IMR-90 (cell line): ENCODE measurements around the gene CREB5.

Source experiments
- BHLHE40 ChIP-seq: fragments of 150-350 bp; IDR thresholded peaks from 2 replicates; pipeline ENCODE4 v1.6.1; 2016; ENCODE audit warnings: mild to moderate bottlenecking, low read depth, low read length
- CEBPB ChIP-seq: IDR thresholded peaks from 2 replicates; pipeline ENCODE4 v1.6.1; 2012; ENCODE audit warnings: low read depth, low read length, improper control_type of control experiment
- CHD1 ChIP-seq: IDR thresholded peaks from 2 replicates; pipeline ENCODE4 v1.6.1; 2012; ENCODE audit warnings: low read depth, low read length, improper control_type of control experiment
- MAFK ChIP-seq: IDR thresholded peaks from 2 replicates; pipeline ENCODE4 v1.6.1; 2012; ENCODE audit warnings: low read depth, low read length, improper control_type of control experiment
- MAZ ChIP-seq: IDR thresholded peaks from 2 replicates; pipeline ENCODE4 v1.6.1; 2012; ENCODE audit warnings: low read depth, mild to moderate bottlenecking, low read length, improper control_type of control experiment, moderate library complexity, borderline replicate concordance
- MXI1 ChIP-seq: IDR thresholded peaks from 2 replicates; pipeline ENCODE4 v1.6.1; 2012; ENCODE audit warnings: low read depth, mild to moderate bottlenecking, low read length, moderate library complexity, borderline replicate concordance
- POLR2A ChIP-seq: IDR thresholded peaks from 2 replicates; pipeline ENCODE4 v1.6.1; 2012; ENCODE audit warnings: mild to moderate bottlenecking, low read depth, low read length
- RAD21 ChIP-seq: IDR thresholded peaks from 2 replicates; pipeline ENCODE4 v1.6.1; 2012; ENCODE audit warnings: low read length, improper control_type of control experiment
- RFX5 ChIP-seq: IDR thresholded peaks from 2 replicates; pipeline ENCODE4 v1.8.0; 2012; ENCODE audit warnings: low read depth, mild to moderate bottlenecking, low read length, moderate library complexity
- TF ChIP-seq, protein P1 (sequence below): conservative IDR thresholded peaks from 2 replicates; pipeline ENCODE4 v1.5.1; 2012; ENCODE audit warnings: mild to moderate bottlenecking, low read depth, low read length, improper control_type of control experiment
- TF ChIP-seq, protein P2 (sequence below): fragments of 150-350 bp; IDR thresholded peaks from 2 replicates; pipeline ENCODE4 v1.6.1; 2017; ENCODE audit warnings: mild to moderate bottlenecking, antibody characterized with exemption, low read length, low read depth
- TF ChIP-seq, protein P3 (sequence below): fragments of 150-350 bp; IDR thresholded peaks from 2 replicates; pipeline ENCODE4 v1.6.1; 2016; ENCODE audit warnings: low read depth, mild to moderate bottlenecking, low read length, moderate library complexity, borderline replicate concordance

DNA sequence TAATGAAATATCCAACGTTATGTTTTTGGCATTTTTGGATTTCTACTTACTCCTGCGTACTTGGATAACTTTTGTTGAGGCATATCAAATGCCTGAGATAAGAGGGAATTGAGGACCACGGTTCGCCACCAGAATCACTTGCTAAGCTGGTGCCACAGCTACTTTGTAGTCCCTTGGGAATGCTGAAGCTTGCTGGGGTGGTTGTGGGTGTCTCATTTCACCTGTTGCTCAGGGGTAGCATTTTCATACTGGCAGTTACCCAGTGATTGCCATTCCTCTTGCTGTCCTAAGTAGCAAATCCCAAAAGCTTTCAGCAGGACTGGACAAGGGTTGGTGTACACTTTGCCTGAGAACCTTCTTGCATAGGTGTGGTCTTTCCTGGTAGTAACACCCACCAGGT lies 75.2 kb downstream of the CREB5 start:
- TF ChIP-seq POLR2A = no peak
- TF ChIP-seq, protein P1, sequence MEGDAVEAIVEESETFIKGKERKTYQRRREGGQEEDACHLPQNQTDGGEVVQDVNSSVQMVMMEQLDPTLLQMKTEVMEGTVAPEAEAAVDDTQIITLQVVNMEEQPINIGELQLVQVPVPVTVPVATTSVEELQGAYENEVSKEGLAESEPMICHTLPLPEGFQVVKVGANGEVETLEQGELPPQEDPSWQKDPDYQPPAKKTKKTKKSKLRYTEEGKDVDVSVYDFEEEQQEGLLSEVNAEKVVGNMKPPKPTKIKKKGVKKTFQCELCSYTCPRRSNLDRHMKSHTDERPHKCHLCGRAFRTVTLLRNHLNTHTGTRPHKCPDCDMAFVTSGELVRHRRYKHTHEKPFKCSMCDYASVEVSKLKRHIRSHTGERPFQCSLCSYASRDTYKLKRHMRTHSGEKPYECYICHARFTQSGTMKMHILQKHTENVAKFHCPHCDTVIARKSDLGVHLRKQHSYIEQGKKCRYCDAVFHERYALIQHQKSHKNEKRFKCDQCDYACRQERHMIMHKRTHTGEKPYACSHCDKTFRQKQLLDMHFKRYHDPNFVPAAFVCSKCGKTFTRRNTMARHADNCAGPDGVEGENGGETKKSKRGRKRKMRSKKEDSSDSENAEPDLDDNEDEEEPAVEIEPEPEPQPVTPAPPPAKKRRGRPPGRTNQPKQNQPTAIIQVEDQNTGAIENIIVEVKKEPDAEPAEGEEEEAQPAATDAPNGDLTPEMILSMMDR = no peak
- TF ChIP-seq CEBPB = no peak
- TF ChIP-seq, protein P2, sequence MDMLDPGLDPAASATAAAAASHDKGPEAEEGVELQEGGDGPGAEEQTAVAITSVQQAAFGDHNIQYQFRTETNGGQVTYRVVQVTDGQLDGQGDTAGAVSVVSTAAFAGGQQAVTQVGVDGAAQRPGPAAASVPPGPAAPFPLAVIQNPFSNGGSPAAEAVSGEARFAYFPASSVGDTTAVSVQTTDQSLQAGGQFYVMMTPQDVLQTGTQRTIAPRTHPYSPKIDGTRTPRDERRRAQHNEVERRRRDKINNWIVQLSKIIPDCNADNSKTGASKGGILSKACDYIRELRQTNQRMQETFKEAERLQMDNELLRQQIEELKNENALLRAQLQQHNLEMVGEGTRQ = no peak
- TF ChIP-seq, protein P3, sequence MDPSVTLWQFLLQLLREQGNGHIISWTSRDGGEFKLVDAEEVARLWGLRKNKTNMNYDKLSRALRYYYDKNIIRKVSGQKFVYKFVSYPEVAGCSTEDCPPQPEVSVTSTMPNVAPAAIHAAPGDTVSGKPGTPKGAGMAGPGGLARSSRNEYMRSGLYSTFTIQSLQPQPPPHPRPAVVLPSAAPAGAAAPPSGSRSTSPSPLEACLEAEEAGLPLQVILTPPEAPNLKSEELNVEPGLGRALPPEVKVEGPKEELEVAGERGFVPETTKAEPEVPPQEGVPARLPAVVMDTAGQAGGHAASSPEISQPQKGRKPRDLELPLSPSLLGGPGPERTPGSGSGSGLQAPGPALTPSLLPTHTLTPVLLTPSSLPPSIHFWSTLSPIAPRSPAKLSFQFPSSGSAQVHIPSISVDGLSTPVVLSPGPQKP = no peak
- TF ChIP-seq BHLHE40 = no peak
- no peak for TF ChIP-seq MXI1
- no peak for TF ChIP-seq MAFK
- TF ChIP-seq RAD21 = no peak
- no peak for TF ChIP-seq RFX5
- no peak for TF ChIP-seq MAZ
- TF ChIP-seq CHD1 = no peak
